Osteocyte (in vitro differentiated cells): Measurements from ENCODE around the gene ZNF292. TPM values are rescaled to one million over a fixed set of nuclear protein-coding genes. Genes with fewer than 3 reads are reported as not detected.

ENCODE experiments used
- DNase-seq: peaks from one replicate; pipeline ENCODE4 v3.0.0; 2021; ENCODE audit warnings: mixed read lengths; ENCODE audit not compliant: unreplicated experiment; ENCODE audit errors: extremely low spot score
- H3K27ac Mint-ChIP-seq: one replicate; pipeline ENCODE4 v1.8.0; 2021; ENCODE audit warnings: mild to moderate bottlenecking, mixed read lengths; ENCODE audit not compliant: unreplicated experiment
- H3K27me3 Mint-ChIP-seq: one replicate; pipeline ENCODE4 v1.8.0; 2021; ENCODE audit warnings: mixed read lengths; ENCODE audit not compliant: unreplicated experiment
- H3K36me3 Mint-ChIP-seq: one replicate; pipeline ENCODE4 v1.8.0; 2021; ENCODE audit warnings: mixed read lengths; ENCODE audit not compliant: unreplicated experiment
- H3K4me1 Mint-ChIP-seq: one replicate; pipeline ENCODE4 v1.8.0; 2021; ENCODE audit warnings: mixed read lengths; ENCODE audit not compliant: unreplicated experiment
- H3K4me3 Mint-ChIP-seq: one replicate; pipeline ENCODE4 v1.8.0; 2021; ENCODE audit warnings: mild to moderate bottlenecking, moderate library complexity, mixed read lengths; ENCODE audit not compliant: unreplicated experiment
- H3K9me3 Mint-ChIP-seq: one replicate; pipeline ENCODE4 v1.8.0; 2021; ENCODE audit warnings: mixed read lengths; ENCODE audit not compliant: unreplicated experiment
- total RNA-seq: library from RNA; stranded (reverse); gene quantifications from 2 replicates; pipeline ENCODE4 v1.2.1, GENCODE V29; 2021
- TF ChIP-seq, protein P1 (sequence below): fragments of 200-600 bp; sonication (generic); IDR thresholded peaks from 2 replicates; pipeline ENCODE4 v1.5.0; 2021; ENCODE audit warnings: antibody characterized with exemption, mild to moderate bottlenecking, moderate library complexity

The ZNF292 gene
- total RNA-seq, 1 donor from 2014 or later, result 38.8 TPM

DNA sequence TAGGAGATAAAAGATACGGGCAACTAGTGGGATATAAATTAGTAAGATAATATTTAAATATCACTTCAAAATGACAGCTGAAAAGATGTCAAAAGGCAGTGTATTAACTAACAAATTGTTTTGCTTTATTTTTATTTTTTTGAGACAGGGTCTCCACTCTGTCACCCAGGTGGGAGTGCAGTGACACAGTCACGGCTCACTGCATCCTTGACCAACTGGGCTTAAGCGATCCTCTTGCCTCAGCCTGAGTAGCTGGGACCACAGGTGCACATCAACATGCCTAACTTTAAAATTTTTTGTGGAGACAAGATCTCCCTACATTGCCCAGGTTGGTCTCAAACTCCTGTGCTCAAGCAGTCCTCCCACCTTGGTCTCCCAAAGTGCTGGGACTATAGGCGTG is 5.9 kb downstream of the ZNF292 start:
- H3K4me1 Mint-ChIP-seq, result peaks cover 38% of the 10 kb centered on the region
- H3K27ac Mint-ChIP-seq, result no peak overlapping the region
- DNase-seq, result no peak
- H3K9me3 Mint-ChIP-seq, result no peaks in the 10 kb centered on the region
- peaks cover 2% of the 10 kb centered on the region for H3K36me3 Mint-ChIP-seq
- TF ChIP-seq, protein P1, sequence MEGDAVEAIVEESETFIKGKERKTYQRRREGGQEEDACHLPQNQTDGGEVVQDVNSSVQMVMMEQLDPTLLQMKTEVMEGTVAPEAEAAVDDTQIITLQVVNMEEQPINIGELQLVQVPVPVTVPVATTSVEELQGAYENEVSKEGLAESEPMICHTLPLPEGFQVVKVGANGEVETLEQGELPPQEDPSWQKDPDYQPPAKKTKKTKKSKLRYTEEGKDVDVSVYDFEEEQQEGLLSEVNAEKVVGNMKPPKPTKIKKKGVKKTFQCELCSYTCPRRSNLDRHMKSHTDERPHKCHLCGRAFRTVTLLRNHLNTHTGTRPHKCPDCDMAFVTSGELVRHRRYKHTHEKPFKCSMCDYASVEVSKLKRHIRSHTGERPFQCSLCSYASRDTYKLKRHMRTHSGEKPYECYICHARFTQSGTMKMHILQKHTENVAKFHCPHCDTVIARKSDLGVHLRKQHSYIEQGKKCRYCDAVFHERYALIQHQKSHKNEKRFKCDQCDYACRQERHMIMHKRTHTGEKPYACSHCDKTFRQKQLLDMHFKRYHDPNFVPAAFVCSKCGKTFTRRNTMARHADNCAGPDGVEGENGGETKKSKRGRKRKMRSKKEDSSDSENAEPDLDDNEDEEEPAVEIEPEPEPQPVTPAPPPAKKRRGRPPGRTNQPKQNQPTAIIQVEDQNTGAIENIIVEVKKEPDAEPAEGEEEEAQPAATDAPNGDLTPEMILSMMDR, result no peak
- H3K4me3 Mint-ChIP-seq, result no peak overlapping the region
- no peaks in the 10 kb centered on the region for H3K27me3 Mint-ChIP-seq

DNA sequence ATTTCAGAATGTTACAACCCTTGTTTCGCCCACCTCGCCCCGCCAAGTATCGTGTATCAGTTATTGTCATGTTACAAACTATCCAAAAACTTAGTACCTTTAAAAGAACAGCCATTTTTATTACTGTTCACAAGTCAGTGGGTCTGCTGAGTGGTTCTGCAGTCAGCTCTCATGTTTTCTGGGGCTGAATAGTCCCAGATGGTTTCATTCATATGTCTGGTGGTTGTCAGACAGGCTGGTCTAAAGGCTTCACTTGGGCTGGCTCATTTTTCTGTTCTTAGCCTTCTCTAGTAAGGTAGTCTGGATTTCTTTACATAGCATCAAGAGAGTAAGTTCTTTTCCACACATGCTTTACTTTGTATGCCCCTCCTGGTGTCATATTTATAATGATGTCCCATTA is 8.6 kb downstream of the ZNF292 start:
- Mint-ChIP-seq H3K27me3 (no peaks in the 10 kb centered on the region), H3K4me1 (peaks cover 27% of the 10 kb centered on the region), H3K4me3 (no peak overlapping the region), H3K9me3 (no peaks in the 10 kb centered on the region), H3K27ac (no peak overlapping the region), H3K36me3 (peaks cover under 1% of the 10 kb centered on the region)
- TF ChIP-seq, protein P1, result no peak
- no peak for DNase-seq

DNA sequence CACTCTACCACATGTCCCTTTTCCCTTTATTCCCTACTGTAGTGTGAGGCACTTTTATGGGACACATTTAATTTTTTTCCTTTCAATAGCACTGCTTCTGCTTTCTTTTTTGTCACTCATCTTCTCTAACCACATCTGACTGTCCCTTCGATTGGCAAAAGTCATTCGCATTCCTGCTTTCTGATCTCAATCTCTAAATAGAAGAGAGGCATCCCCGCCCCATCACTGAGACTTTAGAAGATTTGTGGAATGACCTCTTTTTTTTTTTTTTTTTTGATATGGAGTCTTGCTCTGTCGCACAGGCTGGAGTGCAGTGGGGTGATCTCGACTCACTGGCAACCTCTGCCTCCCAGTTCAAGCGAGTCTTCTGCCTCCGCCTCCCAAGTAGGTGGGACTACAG is 9.1 kb downstream of the ZNF292 start:
- H3K4me3 Mint-ChIP-seq, result no peak overlapping the region
- DNase-seq, result no peak
- H3K27ac Mint-ChIP-seq, result no peak overlapping the region
- H3K4me1 Mint-ChIP-seq, result peaks cover 27% of the 10 kb centered on the region
- TF ChIP-seq, protein P1, result no peak
- no peaks in the 10 kb centered on the region for H3K9me3 Mint-ChIP-seq
- no peaks in the 10 kb centered on the region for H3K27me3 Mint-ChIP-seq
- no peaks in the 10 kb centered on the region for H3K36me3 Mint-ChIP-seq

DNA sequence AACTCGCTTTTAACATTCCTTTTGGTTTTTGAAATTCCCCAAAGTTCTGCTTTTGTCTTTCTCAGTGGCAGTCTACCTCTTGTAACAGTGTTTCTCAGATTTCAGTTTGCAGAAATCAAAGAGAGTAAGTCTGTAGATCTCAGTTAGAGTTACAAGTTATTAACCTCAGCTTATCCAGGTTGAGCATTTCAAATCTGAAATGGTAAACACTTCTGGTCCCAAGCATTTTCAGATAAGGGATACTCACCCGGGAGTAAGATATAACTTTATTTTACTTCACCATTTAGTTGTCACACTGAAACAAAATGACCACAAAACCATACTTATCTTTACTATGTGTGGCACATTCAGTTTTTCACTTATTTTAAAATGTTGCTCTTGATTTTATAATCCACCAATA is 9.8 kb downstream of the ZNF292 start:
- Mint-ChIP-seq H3K4me3 (no peak overlapping the region), H3K4me1 (peaks cover 27% of the 10 kb centered on the region), H3K27me3 (no peaks in the 10 kb centered on the region), H3K36me3 (no peaks in the 10 kb centered on the region), H3K27ac (no peak overlapping the region), H3K9me3 (no peaks in the 10 kb centered on the region)
- TF ChIP-seq, protein P1, result no peak
- DNase-seq, result no peak

DNA sequence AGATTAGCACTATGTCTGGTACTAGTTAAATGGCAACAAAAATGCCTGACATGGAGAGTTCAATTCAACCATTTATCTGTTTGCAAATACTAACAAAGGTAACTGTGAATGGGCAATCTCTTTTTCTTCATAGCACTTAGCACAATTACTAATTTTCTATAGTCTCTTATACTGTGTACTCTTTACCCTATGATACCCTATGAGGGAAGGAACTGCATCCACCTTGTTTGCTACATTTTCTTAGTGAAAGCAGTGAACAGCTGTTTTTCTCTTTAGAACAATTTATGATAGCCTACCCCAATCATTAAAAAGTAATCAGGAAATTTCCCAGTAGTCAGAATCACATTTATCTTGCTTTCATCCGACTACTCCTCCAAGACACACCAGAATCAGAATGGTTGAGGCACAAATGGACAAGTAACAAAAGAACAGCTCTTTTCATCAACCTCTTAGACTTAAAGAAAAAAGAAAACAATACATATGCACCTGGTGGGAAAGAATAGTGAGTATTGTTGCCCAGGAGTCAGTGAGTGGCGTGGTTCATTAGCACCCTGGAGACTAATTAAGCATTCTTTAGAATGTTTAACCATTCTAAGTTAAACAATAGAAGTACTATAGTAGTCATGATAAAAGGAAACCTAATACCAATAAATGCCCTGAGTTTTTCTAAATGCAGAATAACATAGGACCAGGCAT is 16.7 kb downstream of the ZNF292 start:
- no peak overlapping the region for H3K4me3 Mint-ChIP-seq
- H3K27me3 Mint-ChIP-seq, result no peaks in the 10 kb centered on the region

More for the DNA sequence above, 16.7 kb downstream of the ZNF292 start:
- Mint-ChIP-seq H3K27ac (no peak overlapping the region), H3K4me1 (peaks cover 19% of the 10 kb centered on the region), H3K36me3 (peaks cover 5% of the 10 kb centered on the region), H3K9me3 (no peaks in the 10 kb centered on the region)
- TF ChIP-seq, protein P1, result no peak
- no peak for DNase-seq
